ENCODE measurements around the gene SAP130. TPM values are rescaled to one million over a fixed set of nuclear protein-coding genes. Genes with fewer than 3 reads are reported as not detected.

SAP130 gene
- polyA plus RNA-seq, 1 of the 3 experiments (the other 2 are of a cell fraction): 19.0 TPM

GRCh38 chr2:127911737-127912136 is 116.1 kb downstream of the SAP130 start:
- no peaks in the 10 kb centered on the region for H3K27me3 ChIP-seq (ENCODE audit: insufficient read depth)
- no peaks in the 10 kb centered on the region for H3K36me3 ChIP-seq (replicated peaks in 1 of 2; ENCODE audit: control insufficient read depth in 1 of 2, insufficient read depth in 2 of 2, low read length in 1 of 2)
- no peaks in the 10 kb centered on the region for H3F3A ChIP-seq (replicated peaks; ENCODE audit: insufficient read depth)
- no peaks in the 10 kb centered on the region for H4K20me1 ChIP-seq (ENCODE audit: insufficient read depth)
- ChIA-PET POLR2A (no interaction called here), CTCF (no interaction called here)
- no peak for DNase-seq
- WGBS (ENCODE audit: low lambda C conversion rate): 75% methylated on average over 2 of the region's 2 CpGs
- no peak overlapping the region for H3K27ac ChIP-seq (ENCODE audit: low read depth in 2 of 2, low read length in 1 of 2)
- TF ChIP-seq GATA2 (CRISPR knock-in tag; IDR thresholded peaks at IDR 0.05) (no peak), TCF12 (IDR thresholded peaks at IDR 0.05) (no peak), GABPA (IDR thresholded peaks at IDR 0.05; ENCODE audit: low read depth) (no peak), MAX (IDR thresholded peaks at IDR 0.05; ENCODE audit: low read depth) (no peak), ZBTB33 (IDR thresholded peaks at IDR 0.05; ENCODE audit: borderline replicate concordance, low read depth) (no peak), IRF3 (IDR thresholded peaks at IDR 0.05; ENCODE audit: low read depth, low read length) (no peak), MXI1 (IDR thresholded peaks at IDR 0.05; ENCODE audit: low read depth, low read length) (no peak)
- no peaks in the 10 kb centered on the region for H3K79me2 ChIP-seq (ENCODE audit: insufficient read depth)
- no peak overlapping the region for H3K4me2 ChIP-seq
- H3K9me3 ChIP-seq: no peaks in the 10 kb centered on the region
- H2AFZ ChIP-seq (ENCODE audit: low read depth): no peak overlapping the region
- H3K4me3 ChIP-seq (ENCODE audit: low read depth in 2 of 2, low read length in 1 of 2): no peak overlapping the region
- no peak overlapping the region for H3K9ac ChIP-seq
- H3K4me1 ChIP-seq (ENCODE audit: control insufficient read depth in 1 of 2, insufficient read depth in 2 of 2, low read depth in 1 of 2, low read length in 1 of 2): no peaks in the 10 kb centered on the region
- H3K9me2 ChIP-seq: no peaks in the 10 kb centered on the region

GRCh38 chr2:127910415-127910814 is 117.4 kb downstream of the SAP130 start:
- ChIA-PET POLR2A (no interaction called here), CTCF (interaction anchor here (0.7 kb wide), 1 partner anchor 9 kb away, joined by 4 read pairs; no protein-coding TSS in a partner anchor)
- Histone ChIP-seq H3K9me2 (no peaks in the 10 kb centered on the region), H3K4me3 (ENCODE audit: low read depth in 2 of 2, low read length in 1 of 2) (no peak overlapping the region), H3K79me2 (ENCODE audit: insufficient read depth) (no peaks in the 10 kb centered on the region), H4K20me1 (ENCODE audit: insufficient read depth) (no peaks in the 10 kb centered on the region), H3K9ac (no peak overlapping the region), H3K9me3 (no peaks in the 10 kb centered on the region), H3K27me3 (ENCODE audit: insufficient read depth) (no peaks in the 10 kb centered on the region), H3K4me1 (ENCODE audit: control insufficient read depth in 1 of 2, insufficient read depth in 2 of 2, low read depth in 1 of 2, low read length in 1 of 2) (no peaks in the 10 kb centered on the region), H3K27ac (ENCODE audit: low read depth in 2 of 2, low read length in 1 of 2) (no peak overlapping the region), H2AFZ (ENCODE audit: low read depth) (no peak overlapping the region), H3F3A (replicated peaks; ENCODE audit: insufficient read depth) (no peaks in the 10 kb centered on the region), H3K36me3 (replicated peaks in 1 of 2; ENCODE audit: control insufficient read depth in 1 of 2, insufficient read depth in 2 of 2, low read length in 1 of 2) (no peaks in the 10 kb centered on the region), H3K4me2 (no peak overlapping the region)
- TF ChIP-seq RAD21 (IDR thresholded peaks at IDR 0.05; ENCODE audit: low read length) (no peak), TCF12 (IDR thresholded peaks at IDR 0.05) (no peak), MEF2A (IDR thresholded peaks at IDR 0.05; ENCODE audit: borderline replicate concordance, low read depth) (no peak), RFX5 (IDR thresholded peaks at IDR 0.05; ENCODE audit: low read length) (no peak), NRF1 (IDR thresholded peaks at IDR 0.05; ENCODE audit: low read depth, low read length) (no peak), USF1 (IDR thresholded peaks at IDR 0.05; ENCODE audit: borderline replicate concordance, low read depth) (no peak), IRF3 (IDR thresholded peaks at IDR 0.05; ENCODE audit: low read depth, low read length) (no peak)
- 85% methylated on average over 3 of the region's 3 CpGs for WGBS (ENCODE audit: low lambda C conversion rate)
- DNase-seq: no peak
